ENCODE results near the gene TEX44.

The TEX44 gene

GRCh38 chr2:231605607-231606091, 13.0 kb downstream of the TEX44 start:
- Histone ChIP-seq H4K8ac (ENCODE audit: low read length) (peak overlapping the region; percentile 63), H3K79me1 (replicated peaks; ENCODE audit: low read length, poor library complexity, severe bottlenecking) (peaks cover 1% of the 10 kb centered on the region), H3K36me3 (ENCODE audit: control insufficient read depth in 1 of 2, insufficient read depth in 2 of 2, low read depth in 1 of 2, low read length in 2 of 2) (no peaks in the 10 kb centered on the region), H2AK5ac (ENCODE audit: low read length, severe bottlenecking) (peak overlapping the region; percentile 41), H3K14ac (ENCODE audit: low read length in 2 of 2) (peak overlapping the region in 1 of 2 experiments; percentile 35), H2BK15ac (ENCODE audit: low read depth, poor library complexity, severe bottlenecking) (peak overlapping the region; percentile 39), H3K4me3 (ENCODE audit: insufficient read depth in 1 of 2, low read depth in 1 of 2, low read length in 2 of 2) (peak overlapping the region; percentile 25 to 76), H4K91ac (ENCODE audit: low read length) (peak overlapping the region; percentile 79), H3K27me3 (ENCODE audit: control insufficient read depth in 1 of 2, insufficient read depth in 1 of 2, low read length in 2 of 2) (no peaks in the 10 kb centered on the region), H2BK120ac (ENCODE audit: low read depth, low read length) (peak overlapping the region; percentile 82), H3K4me1 (ENCODE audit: control insufficient read depth, insufficient read depth, low read depth, low read length) (peaks cover 23% of the 10 kb centered on the region), H3K4ac (ENCODE audit: low read depth in 1 of 2, low read length in 2 of 2) (peak overlapping the region; percentile 80 to 86), H2BK12ac (ENCODE audit: low read length in 2 of 2) (peak overlapping the region; percentile 96 to 98), H3K27ac (ENCODE audit: low read length, poor library complexity, severe bottlenecking) (no peak overlapping the region), H3K9me3 (ENCODE audit: control insufficient read depth, low read length) (no peaks in the 10 kb centered on the region), H3K18ac (ENCODE audit: low read depth in 1 of 2, low read length in 2 of 2) (peak overlapping the region; percentile 23 to 88), H2AFZ (ENCODE audit: low read depth, low read length) (peak overlapping the region; percentile 80), H3K4me2 (ENCODE audit: low read length, poor library complexity, severe bottlenecking) (no peak overlapping the region), H2BK5ac (ENCODE audit: low read depth, low read length, poor library complexity, severe bottlenecking) (no peak overlapping the region), H3K23ac (ENCODE audit: low read length in 2 of 2) (no peak overlapping the region), H3K9ac (ENCODE audit: low read length) (peak overlapping the region; percentile 98)
- peak; percentile 38 for DNase-seq
- WGBS, result 88% methylated on average over 7 of the region's 7 CpGs

- 88% methylated on average over 5 of the region's 6 CpGs for WGBS
- H2BK15ac ChIP-seq (ENCODE audit: low read depth, poor library complexity, severe bottlenecking), result no peak overlapping the region
- no peak overlapping the region for H3K14ac ChIP-seq (ENCODE audit: low read length in 2 of 2)
- peaks cover 26% of the 10 kb centered on the region for H3K4me1 ChIP-seq (ENCODE audit: control insufficient read depth, insufficient read depth, low read depth, low read length)
- DNase-seq, result no peak
- H3K9me3 ChIP-seq (ENCODE audit: control insufficient read depth, low read length), result no peaks in the 10 kb centered on the region
- no peak overlapping the region for H3K4ac ChIP-seq (ENCODE audit: low read depth in 1 of 2, low read length in 2 of 2)
- H2AK5ac ChIP-seq (ENCODE audit: low read length, severe bottlenecking), result no peak overlapping the region
- H2BK120ac ChIP-seq (ENCODE audit: low read depth, low read length), result no peak overlapping the region
- H3K23ac ChIP-seq (ENCODE audit: low read length in 2 of 2), result no peak overlapping the region
- no peak overlapping the region for H3K4me2 ChIP-seq (ENCODE audit: low read length, poor library complexity, severe bottlenecking)
- no peak overlapping the region for H3K27ac ChIP-seq (ENCODE audit: low read length, poor library complexity, severe bottlenecking)
- no peak overlapping the region for H3K18ac ChIP-seq (ENCODE audit: low read depth in 1 of 2, low read length in 2 of 2)
- peak overlapping the region; percentile 9 for H2BK5ac ChIP-seq (ENCODE audit: low read depth, low read length, poor library complexity, severe bottlenecking)
- no peak overlapping the region for H4K91ac ChIP-seq (ENCODE audit: low read length)
- H2BK12ac ChIP-seq (ENCODE audit: low read length in 2 of 2), result peak overlapping the region in 1 of 2 experiments; percentile 12
- no peak overlapping the region for H3K9ac ChIP-seq (ENCODE audit: low read length)
- no peak overlapping the region for H4K8ac ChIP-seq (ENCODE audit: low read length)
- no peaks in the 10 kb centered on the region for H3K27me3 ChIP-seq (ENCODE audit: control insufficient read depth in 1 of 2, insufficient read depth in 1 of 2, low read length in 2 of 2)
- no peak overlapping the region for H3K4me3 ChIP-seq (ENCODE audit: insufficient read depth in 1 of 2, low read depth in 1 of 2, low read length in 2 of 2)
- H3K79me1 ChIP-seq (replicated peaks; ENCODE audit: low read length, poor library complexity, severe bottlenecking), result peaks cover 1% of the 10 kb centered on the region
- H3K36me3 ChIP-seq (ENCODE audit: control insufficient read depth in 1 of 2, insufficient read depth in 2 of 2, low read depth in 1 of 2, low read length in 2 of 2), result no peaks in the 10 kb centered on the region
- H2AFZ ChIP-seq (ENCODE audit: low read depth, low read length), result no peak overlapping the region
Measured at GRCh38 chr2:231606941-231607340, 14.3 kb downstream of the TEX44 start.

- DNase-seq, result peak; percentile 51
- Histone ChIP-seq H2AK5ac (ENCODE audit: low read length, severe bottlenecking) (no peak overlapping the region), H3K18ac (ENCODE audit: low read depth in 1 of 2, low read length in 2 of 2) (peak overlapping the region in 1 of 2 experiments; percentile 50), H2AFZ (ENCODE audit: low read depth, low read length) (no peak overlapping the region), H2BK12ac (ENCODE audit: low read length in 2 of 2) (peak overlapping the region; percentile 85 to 86), H3K9ac (ENCODE audit: low read length) (peak overlapping the region; percentile 94), H3K4me2 (ENCODE audit: low read length, poor library complexity, severe bottlenecking) (peak overlapping the region; percentile 52), H2BK15ac (ENCODE audit: low read depth, poor library complexity, severe bottlenecking) (peak overlapping the region; percentile 54), H3K23ac (ENCODE audit: low read length in 2 of 2) (no peak overlapping the region), H3K79me1 (replicated peaks; ENCODE audit: low read length, poor library complexity, severe bottlenecking) (no peaks in the 10 kb centered on the region), H4K91ac (ENCODE audit: low read length) (peak overlapping the region; percentile 55), H3K27ac (ENCODE audit: low read length, poor library complexity, severe bottlenecking) (peak overlapping the region; percentile 90), H4K8ac (ENCODE audit: low read length) (peak overlapping the region; percentile 33), H3K14ac (ENCODE audit: low read length in 2 of 2) (no peak overlapping the region), H3K4me1 (ENCODE audit: control insufficient read depth, insufficient read depth, low read depth, low read length) (peaks cover 36% of the 10 kb centered on the region), H3K9me3 (ENCODE audit: control insufficient read depth, low read length) (no peaks in the 10 kb centered on the region), H3K27me3 (ENCODE audit: control insufficient read depth in 1 of 2, insufficient read depth in 1 of 2, low read length in 2 of 2) (no peaks in the 10 kb centered on the region), H3K4me3 (ENCODE audit: insufficient read depth in 1 of 2, low read depth in 1 of 2, low read length in 2 of 2) (peak overlapping the region in 1 of 2 experiments; percentile 12), H3K36me3 (ENCODE audit: control insufficient read depth in 1 of 2, insufficient read depth in 2 of 2, low read depth in 1 of 2, low read length in 2 of 2) (no peaks in the 10 kb centered on the region), H3K4ac (ENCODE audit: low read depth in 1 of 2, low read length in 2 of 2) (peak overlapping the region; percentile 1 to 47), H2BK120ac (ENCODE audit: low read depth, low read length) (peak overlapping the region; percentile 56), H2BK5ac (ENCODE audit: low read depth, low read length, poor library complexity, severe bottlenecking) (no peak overlapping the region)
- 53% methylated on average over 9 of the region's 9 CpGs for WGBS
Measured at GRCh38 chr2:231611273-231612108, 18.8 kb downstream of the TEX44 start.

- Histone ChIP-seq H3K23ac (ENCODE audit: low read length in 2 of 2) (no peak overlapping the region), H2BK5ac (ENCODE audit: low read depth, low read length, poor library complexity, severe bottlenecking) (peak overlapping the region; percentile 45), H3K36me3 (ENCODE audit: control insufficient read depth in 1 of 2, insufficient read depth in 2 of 2, low read depth in 1 of 2, low read length in 2 of 2) (no peaks in the 10 kb centered on the region), H2BK12ac (ENCODE audit: low read length in 2 of 2) (peak overlapping the region; percentile 4 to 85), H2AFZ (ENCODE audit: low read depth, low read length) (peak overlapping the region; percentile 20), H2BK120ac (ENCODE audit: low read depth, low read length) (peak overlapping the region; percentile 56), H4K8ac (ENCODE audit: low read length) (peak overlapping the region; percentile 93), H3K18ac (ENCODE audit: low read depth in 1 of 2, low read length in 2 of 2) (peak overlapping the region; percentile 50 to 83), H3K14ac (ENCODE audit: low read length in 2 of 2) (no peak overlapping the region), H3K9me3 (ENCODE audit: control insufficient read depth, low read length) (no peaks in the 10 kb centered on the region), H3K27ac (ENCODE audit: low read length, poor library complexity, severe bottlenecking) (peak overlapping the region; percentile 90), H3K4me3 (ENCODE audit: insufficient read depth in 1 of 2, low read depth in 1 of 2, low read length in 2 of 2) (peak overlapping the region in 1 of 2 experiments; percentile 26), H4K91ac (ENCODE audit: low read length) (peak overlapping the region; percentile 55), H3K4me2 (ENCODE audit: low read length, poor library complexity, severe bottlenecking) (peak overlapping the region; percentile 52), H3K79me1 (replicated peaks; ENCODE audit: low read length, poor library complexity, severe bottlenecking) (no peaks in the 10 kb centered on the region), H3K9ac (ENCODE audit: low read length) (peak overlapping the region; percentile 94), H2BK15ac (ENCODE audit: low read depth, poor library complexity, severe bottlenecking) (peak overlapping the region; percentile 15), H3K4ac (ENCODE audit: low read depth in 1 of 2, low read length in 2 of 2) (peak overlapping the region; percentile 43 to 84), H2AK5ac (ENCODE audit: low read length, severe bottlenecking) (no peak overlapping the region), H3K27me3 (ENCODE audit: control insufficient read depth in 1 of 2, insufficient read depth in 1 of 2, low read length in 2 of 2) (no peaks in the 10 kb centered on the region), H3K4me1 (ENCODE audit: control insufficient read depth, insufficient read depth, low read depth, low read length) (peaks cover 36% of the 10 kb centered on the region)
- DNase-seq, result peak; percentile 95
- 50% methylated on average over 10 of the region's 10 CpGs for WGBS
Measured at GRCh38 chr2:231612109-231612455, 19.4 kb downstream of the TEX44 start.
